Measurements from ENCODE around the gene SSBP3. TPM values are rescaled to one million over a fixed set of nuclear protein-coding genes. Genes with fewer than 3 reads are reported as not detected.

The SSBP3 gene
- total RNA-seq, 2 donors from 2014 or later = 63.8 to 76.5 TPM

DNA sequence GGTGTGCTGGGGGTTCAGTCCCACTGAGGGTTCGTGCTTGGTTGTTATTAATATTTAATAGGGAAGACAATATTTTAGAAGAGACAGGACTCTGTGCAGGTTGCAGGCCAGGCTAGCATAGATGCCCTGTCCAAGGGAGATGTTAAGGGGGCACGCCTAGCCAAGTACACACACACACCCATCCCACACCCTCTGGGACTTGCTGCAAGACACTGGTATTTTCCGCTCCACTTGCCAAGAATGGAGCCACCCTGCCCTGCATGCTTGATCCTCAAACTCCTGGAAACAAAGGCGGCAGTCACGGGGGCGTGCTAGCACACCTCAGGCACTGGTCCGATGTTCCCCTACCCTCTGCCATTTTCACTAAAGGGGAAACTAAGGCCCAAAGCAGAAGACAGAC lies 107.2 kb downstream of the SSBP3 start:
- peak overlapping the region in 1 of 2 donors; percentile 79 for H3K9ac ChIP-seq (ENCODE audit: low read depth in 2 of 2, low read length in 2 of 2)
- H3K4me3 ChIP-seq = no peak overlapping the region
- no peaks in the 10 kb centered on the region for H3K9me3 ChIP-seq
- H3K4me1 ChIP-seq = peaks cover 30% of the 10 kb centered on the region
- TF ChIP-seq, protein P1, sequence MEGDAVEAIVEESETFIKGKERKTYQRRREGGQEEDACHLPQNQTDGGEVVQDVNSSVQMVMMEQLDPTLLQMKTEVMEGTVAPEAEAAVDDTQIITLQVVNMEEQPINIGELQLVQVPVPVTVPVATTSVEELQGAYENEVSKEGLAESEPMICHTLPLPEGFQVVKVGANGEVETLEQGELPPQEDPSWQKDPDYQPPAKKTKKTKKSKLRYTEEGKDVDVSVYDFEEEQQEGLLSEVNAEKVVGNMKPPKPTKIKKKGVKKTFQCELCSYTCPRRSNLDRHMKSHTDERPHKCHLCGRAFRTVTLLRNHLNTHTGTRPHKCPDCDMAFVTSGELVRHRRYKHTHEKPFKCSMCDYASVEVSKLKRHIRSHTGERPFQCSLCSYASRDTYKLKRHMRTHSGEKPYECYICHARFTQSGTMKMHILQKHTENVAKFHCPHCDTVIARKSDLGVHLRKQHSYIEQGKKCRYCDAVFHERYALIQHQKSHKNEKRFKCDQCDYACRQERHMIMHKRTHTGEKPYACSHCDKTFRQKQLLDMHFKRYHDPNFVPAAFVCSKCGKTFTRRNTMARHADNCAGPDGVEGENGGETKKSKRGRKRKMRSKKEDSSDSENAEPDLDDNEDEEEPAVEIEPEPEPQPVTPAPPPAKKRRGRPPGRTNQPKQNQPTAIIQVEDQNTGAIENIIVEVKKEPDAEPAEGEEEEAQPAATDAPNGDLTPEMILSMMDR (IDR thresholded peaks at IDR 0.05) = no peak
- peak overlapping the region; percentile 63 for H3K27ac ChIP-seq
- peak; percentile 92 for DNase-seq
- intact Hi-C loops (cut with DNase I) = no loop called here
- no peaks in the 10 kb centered on the region for H3K36me3 ChIP-seq
- no peaks in the 10 kb centered on the region for H3K27me3 ChIP-seq

DNA sequence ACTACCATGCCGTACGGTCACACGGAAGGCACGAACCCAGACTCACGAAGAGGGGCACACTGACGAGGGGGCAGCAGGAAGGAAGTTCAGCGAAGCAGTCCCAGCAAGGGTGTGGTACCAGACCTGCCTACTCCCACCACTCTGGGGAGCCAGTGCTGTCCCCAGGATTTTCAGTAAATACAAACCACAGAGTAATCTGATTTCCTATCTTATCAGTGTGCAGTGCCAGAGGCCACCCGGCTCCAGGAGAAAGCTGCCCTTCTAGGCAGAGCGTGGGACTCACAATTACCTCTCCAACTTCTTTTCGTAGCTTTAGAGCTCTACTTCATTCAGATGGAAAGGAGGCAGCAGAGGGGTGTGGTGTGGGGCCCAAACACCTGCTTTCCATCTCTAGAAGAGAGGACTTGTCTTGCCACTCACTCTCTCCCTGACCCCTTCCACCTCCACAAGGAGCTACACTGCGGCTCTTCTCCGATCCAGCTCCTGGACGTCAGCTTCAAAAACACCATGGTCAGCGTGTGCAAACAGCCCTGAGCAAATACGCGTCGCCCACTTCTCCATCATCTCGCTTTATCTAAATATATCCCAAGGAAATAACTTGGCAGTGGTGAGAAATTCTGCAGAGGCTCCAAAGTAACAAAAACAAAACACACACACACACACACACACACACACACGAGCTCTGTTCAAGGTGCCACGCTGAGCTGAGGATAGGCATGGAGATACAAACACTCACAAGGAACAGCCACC lies 107.7 kb downstream of the SSBP3 start:
- Histone ChIP-seq H3K9ac (ENCODE audit: low read depth in 2 of 2, low read length in 2 of 2) (peak overlapping the region in 1 of 2 donors; percentile 79), H3K9me3 (no peaks in the 10 kb centered on the region), H3K4me3 (no peak overlapping the region), H3K27ac (peak overlapping the region; percentile 66), H3K4me1 (peaks cover 30% of the 10 kb centered on the region), H3K27me3 (no peaks in the 10 kb centered on the region), H3K36me3 (no peaks in the 10 kb centered on the region)
- DNase-seq = no peak
- intact Hi-C loops (cut with DNase I) = no loop called here
- TF ChIP-seq, protein P1 (IDR thresholded peaks at IDR 0.05) = no peak

DNA sequence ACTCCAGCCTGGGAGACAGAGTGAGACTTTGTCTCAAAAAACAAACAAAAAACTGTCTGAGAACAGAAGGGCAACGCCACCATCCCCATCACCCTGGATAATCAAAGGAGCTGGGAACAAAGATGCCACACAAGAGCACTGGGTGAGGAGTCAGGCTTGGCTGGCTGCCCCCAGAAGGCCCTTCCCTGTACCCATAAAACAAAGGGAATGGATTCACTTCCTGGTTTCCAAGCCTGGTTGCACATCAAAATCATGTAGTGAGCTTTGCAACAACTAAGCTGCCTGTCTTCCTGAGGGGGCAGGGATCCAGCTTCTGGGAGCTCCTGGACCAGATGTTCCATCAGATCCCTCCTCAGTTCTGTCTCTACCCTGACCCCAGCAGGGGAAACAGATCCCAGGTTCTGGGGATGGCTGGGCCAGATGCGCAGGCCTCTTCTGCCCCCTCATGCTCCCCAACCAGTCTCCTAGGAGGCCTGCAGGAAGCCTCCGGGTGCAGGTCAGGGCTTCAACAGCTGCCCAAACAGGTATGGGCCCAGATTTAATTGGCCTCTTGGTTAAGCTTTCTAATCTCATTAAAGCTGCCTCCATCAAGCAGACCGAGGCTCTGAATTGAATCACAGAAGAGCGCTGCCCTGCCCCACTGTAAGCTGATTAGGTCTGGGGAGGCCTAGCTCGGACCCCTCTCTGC lies 108.5 kb downstream of the SSBP3 start:
- TF ChIP-seq, protein P1 (IDR thresholded peaks at IDR 0.05) = no peak
- peak; percentile 85 for DNase-seq
- H3K36me3 ChIP-seq = no peaks in the 10 kb centered on the region
- no peaks in the 10 kb centered on the region for H3K27me3 ChIP-seq
- peak overlapping the region in 1 of 2 donors; percentile 79 for H3K9ac ChIP-seq (ENCODE audit: low read depth in 2 of 2, low read length in 2 of 2)
- H3K27ac ChIP-seq = peak overlapping the region; percentile 66
- H3K4me1 ChIP-seq = peaks cover 30% of the 10 kb centered on the region
- H3K4me3 ChIP-seq = no peak overlapping the region
- intact Hi-C loops (cut with DNase I) = no loop called here
- no peaks in the 10 kb centered on the region for H3K9me3 ChIP-seq

DNA sequence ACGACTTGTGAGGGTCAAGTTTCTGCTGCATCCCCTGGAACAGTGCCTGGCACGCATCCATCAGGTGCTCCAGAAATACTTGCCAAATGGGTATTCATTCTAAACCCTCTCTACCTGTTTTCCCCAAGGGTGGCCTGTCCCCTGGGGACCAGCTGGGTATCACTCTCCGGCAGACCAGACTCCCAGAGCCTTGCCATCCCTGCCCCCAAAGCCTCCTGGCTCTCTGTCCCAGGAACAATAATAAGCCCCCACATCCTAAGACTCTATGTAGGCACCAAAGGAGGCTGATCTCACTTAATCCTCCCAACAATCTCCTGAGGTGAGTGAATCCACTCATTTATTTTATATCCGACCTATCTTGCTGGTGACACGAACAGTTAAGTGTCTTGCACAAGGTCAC lies 109.5 kb downstream of the SSBP3 start:
- Histone ChIP-seq H3K4me1 (peaks cover 30% of the 10 kb centered on the region), H3K27me3 (no peaks in the 10 kb centered on the region), H3K4me3 (no peak overlapping the region), H3K9ac (ENCODE audit: low read depth in 2 of 2, low read length in 2 of 2) (peak overlapping the region in 1 of 2 donors; percentile 36), H3K36me3 (no peaks in the 10 kb centered on the region), H3K27ac (peak overlapping the region; percentile 66), H3K9me3 (no peaks in the 10 kb centered on the region)
- no peak for DNase-seq
- intact Hi-C loops (cut with DNase I) = no loop called here
- TF ChIP-seq, protein P1 (IDR thresholded peaks at IDR 0.05) = no peak

DNA sequence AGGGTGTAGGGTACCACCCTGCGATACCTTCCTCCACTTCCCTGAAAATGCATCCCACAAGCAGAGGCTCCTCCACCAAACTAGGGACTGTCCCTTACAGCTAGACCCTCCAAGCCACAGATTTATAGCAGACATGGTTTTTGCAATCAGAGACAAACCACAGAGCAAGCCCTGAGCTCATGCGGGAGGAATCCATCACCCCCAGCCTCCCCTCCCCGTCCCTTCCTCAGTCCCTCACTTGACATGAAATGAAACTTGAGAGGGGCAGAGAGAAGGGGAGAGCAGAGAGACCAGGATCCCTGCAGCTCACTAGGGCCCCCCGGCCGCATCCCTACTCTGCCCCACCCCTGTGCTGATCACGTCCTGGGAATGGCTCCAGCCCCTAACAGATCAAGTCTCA lies 111.3 kb downstream of the SSBP3 start:
- no peaks in the 10 kb centered on the region for H3K36me3 ChIP-seq
- no peak overlapping the region for H3K4me3 ChIP-seq
- no peak overlapping the region for H3K27ac ChIP-seq
- H3K9me3 ChIP-seq = no peaks in the 10 kb centered on the region
- peak overlapping the region in 1 of 2 donors; percentile 21 for H3K9ac ChIP-seq (ENCODE audit: low read depth in 2 of 2, low read length in 2 of 2)
- no peaks in the 10 kb centered on the region for H3K27me3 ChIP-seq
- DNase-seq = no peak
- peaks cover 40% of the 10 kb centered on the region for H3K4me1 ChIP-seq
- intact Hi-C loops (cut with DNase I) = no loop called here
- TF ChIP-seq, protein P1 (IDR thresholded peaks at IDR 0.05) = no peak
